Endodermal cell (in vitro differentiated cells): ENCODE measurements around the gene LINGO4. TPM values are rescaled to one million over a fixed set of nuclear protein-coding genes. Genes with fewer than 3 reads are reported as not detected.
"Not testable (repeated sequence)": the region's sequence is repeated elsewhere in the genome, so short reads cannot be mapped to it uniquely, and the experiment has no call there.

Source experiments
- DNase-seq: peaks from one replicate; pipeline ENCODE4 v3.0.0-alpha.2; 2017
- H3K27ac ChIP-seq: 2 replicates; pipeline ENCODE4 v1.5.1; 2013; ENCODE audit warnings: mild to moderate bottlenecking, low read depth, low read length, moderate library complexity
- H3K27me3 ChIP-seq: 2 replicates; pipeline ENCODE4 v1.6.1; 2013; ENCODE audit warnings: mild to moderate bottlenecking, low read length, moderate library complexity; ENCODE audit not compliant: insufficient read depth, control insufficient read depth, poor library complexity, severe bottlenecking
- H3K36me3 ChIP-seq: 2 replicates; pipeline ENCODE4 v1.7.0; 2013; ENCODE audit warnings: mild to moderate bottlenecking, low read length, moderate library complexity; ENCODE audit not compliant: control insufficient read depth, insufficient read depth
- H3K4me1 ChIP-seq: one replicate; pipeline ENCODE4 v1.7.0; 2013; ENCODE audit warnings: low read length; ENCODE audit not compliant: control insufficient read depth, insufficient read depth
- H3K4me3 ChIP-seq: 2 replicates; pipeline ENCODE4 v1.5.1; 2013; ENCODE audit warnings: mild to moderate bottlenecking, low read length, moderate library complexity
- H3K9ac ChIP-seq: 2 replicates; pipeline ENCODE4 v1.6.1; 2013; ENCODE audit warnings: mild to moderate bottlenecking, low read length, moderate library complexity; ENCODE audit not compliant: poor library complexity, severe bottlenecking; ENCODE audit errors: extremely low read depth
- H3K9me3 ChIP-seq: 2 replicates; pipeline ENCODE4 v1.6.1; 2013; ENCODE audit warnings: mild to moderate bottlenecking, low read length, moderate library complexity; ENCODE audit not compliant: control insufficient read depth
- H3K27ac Mint-ChIP-seq: 2 replicates; pipeline ENCODE4 v1.8.0; 2020; ENCODE audit warnings: mixed read lengths
- H3K27me3 Mint-ChIP-seq: 2 replicates; pipeline ENCODE4 v1.8.0; 2021; ENCODE audit warnings: mild to moderate bottlenecking, mixed read lengths; ENCODE audit not compliant: insufficient read depth
- H3K36me3 Mint-ChIP-seq: 2 replicates; pipeline ENCODE4 v1.8.0; 2020; ENCODE audit warnings: low read depth, mixed read lengths
- H3K4me1 Mint-ChIP-seq: 2 replicates; pipeline ENCODE4 v1.8.0; 2020; ENCODE audit warnings: mixed read lengths
- H3K4me3 Mint-ChIP-seq: 2 replicates; pipeline ENCODE4 v1.8.0; 2020; ENCODE audit warnings: mild to moderate bottlenecking, moderate library complexity, mixed read lengths
- H3K9me3 Mint-ChIP-seq: 2 replicates; pipeline ENCODE4 v1.8.0; 2020; ENCODE audit warnings: mild to moderate bottlenecking, mixed read lengths
- WGBS, 2 experiments: methylation state at CpG; one replicate each; pipeline versions ENCODE4 v1.1.5 to v1.1.7; 2013; ENCODE audit warnings: missing lambda C conversion rate in 2 of 2, mixed read lengths in 1 of 2; ENCODE audit not compliant: insufficient coverage in 1 of 2, insufficient read length in 1 of 2; 5-methylcytosine and 5-hydroxymethylcytosine counted together
- total RNA-seq, 2 donors: library from RNA; stranded (reverse); fragmentation: NEBNext Ultra II Directional in 1 of 2; extraction: Animal tissue kit (Norgen Biotek cat#: 25700) in 1 of 2; gene quantifications; 2 replicates in 1 of 2; 3 replicates in 1 of 2; pipeline ENCODE4 v1.2.1, GENCODE V29; 2021
- TF ChIP-seq, protein P1 (sequence below): fragments of 200-600 bp; sonication (generic); conservative IDR thresholded peaks from 2 replicates; pipeline ENCODE4 v1.5.0; 2021; ENCODE audit warnings: antibody characterized with exemption, mild to moderate bottlenecking

The LINGO4 gene
- total RNA-seq, 2 donors from 2014 or later, result not detected

DNA sequence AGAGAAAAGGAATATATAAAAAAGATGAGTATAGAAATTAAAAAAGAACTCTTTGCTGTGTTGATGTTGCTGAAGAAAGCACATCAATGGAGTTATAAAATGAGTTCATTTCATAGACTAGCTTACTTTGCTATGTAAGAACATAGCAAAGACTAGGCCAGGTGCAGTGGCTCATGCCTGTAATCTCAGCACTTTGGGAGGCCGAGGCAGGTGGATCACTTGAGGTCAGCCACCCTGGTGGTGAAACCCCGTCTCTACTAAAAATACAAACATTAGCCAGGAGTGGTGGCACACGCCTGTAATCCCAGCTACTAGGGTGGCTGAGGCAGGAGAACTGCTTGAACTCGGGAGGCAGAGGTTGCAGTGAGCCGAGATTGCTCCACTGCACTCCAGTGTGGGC is 23.2 kb downstream of the LINGO4 start:
- TF ChIP-seq, protein P1, sequence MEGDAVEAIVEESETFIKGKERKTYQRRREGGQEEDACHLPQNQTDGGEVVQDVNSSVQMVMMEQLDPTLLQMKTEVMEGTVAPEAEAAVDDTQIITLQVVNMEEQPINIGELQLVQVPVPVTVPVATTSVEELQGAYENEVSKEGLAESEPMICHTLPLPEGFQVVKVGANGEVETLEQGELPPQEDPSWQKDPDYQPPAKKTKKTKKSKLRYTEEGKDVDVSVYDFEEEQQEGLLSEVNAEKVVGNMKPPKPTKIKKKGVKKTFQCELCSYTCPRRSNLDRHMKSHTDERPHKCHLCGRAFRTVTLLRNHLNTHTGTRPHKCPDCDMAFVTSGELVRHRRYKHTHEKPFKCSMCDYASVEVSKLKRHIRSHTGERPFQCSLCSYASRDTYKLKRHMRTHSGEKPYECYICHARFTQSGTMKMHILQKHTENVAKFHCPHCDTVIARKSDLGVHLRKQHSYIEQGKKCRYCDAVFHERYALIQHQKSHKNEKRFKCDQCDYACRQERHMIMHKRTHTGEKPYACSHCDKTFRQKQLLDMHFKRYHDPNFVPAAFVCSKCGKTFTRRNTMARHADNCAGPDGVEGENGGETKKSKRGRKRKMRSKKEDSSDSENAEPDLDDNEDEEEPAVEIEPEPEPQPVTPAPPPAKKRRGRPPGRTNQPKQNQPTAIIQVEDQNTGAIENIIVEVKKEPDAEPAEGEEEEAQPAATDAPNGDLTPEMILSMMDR, result peak; percentile 27
- WGBS, 2 experiments, result 87 to 90% methylated on average over 4 to 5 of the region's 5 CpGs
- H3K36me3 ChIP-seq, H3K4me3 ChIP-seq, H3K27ac Mint-ChIP-seq, H3K9ac ChIP-seq, H3K4me1 Mint-ChIP-seq, H3K4me1 ChIP-seq, DNase-seq, H3K27ac ChIP-seq, H3K9me3 ChIP-seq, H3K4me3 Mint-ChIP-seq, H3K27me3 ChIP-seq, H3K27me3 Mint-ChIP-seq, H3K9me3 Mint-ChIP-seq: not testable (repeated sequence)
- H3K36me3 Mint-ChIP-seq, result peaks cover 13% of the 10 kb centered on the region

DNA sequence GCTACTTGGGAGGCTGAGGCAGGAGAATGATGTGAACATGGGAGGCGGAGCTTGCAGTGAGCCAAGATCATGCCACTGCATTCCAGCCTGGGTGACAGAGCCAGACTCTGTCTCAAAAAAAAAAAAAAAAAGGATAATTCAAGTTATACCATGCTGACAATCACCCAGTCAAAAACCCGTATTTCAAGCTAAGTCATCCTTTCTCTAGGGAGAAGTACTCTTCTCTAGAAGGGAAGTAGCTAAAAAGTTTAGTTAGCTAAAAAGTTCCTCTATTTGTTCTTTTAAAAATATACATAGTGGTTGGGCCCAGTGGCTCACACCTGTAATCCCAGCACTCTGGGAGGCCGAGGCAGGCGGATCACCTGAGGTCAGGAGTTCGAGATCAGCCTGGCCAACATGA is 24.5 kb downstream of the LINGO4 start:
- 92 to 97% methylated on average over 3 to 5 of the region's 5 CpGs for WGBS, 2 experiments

DNA sequence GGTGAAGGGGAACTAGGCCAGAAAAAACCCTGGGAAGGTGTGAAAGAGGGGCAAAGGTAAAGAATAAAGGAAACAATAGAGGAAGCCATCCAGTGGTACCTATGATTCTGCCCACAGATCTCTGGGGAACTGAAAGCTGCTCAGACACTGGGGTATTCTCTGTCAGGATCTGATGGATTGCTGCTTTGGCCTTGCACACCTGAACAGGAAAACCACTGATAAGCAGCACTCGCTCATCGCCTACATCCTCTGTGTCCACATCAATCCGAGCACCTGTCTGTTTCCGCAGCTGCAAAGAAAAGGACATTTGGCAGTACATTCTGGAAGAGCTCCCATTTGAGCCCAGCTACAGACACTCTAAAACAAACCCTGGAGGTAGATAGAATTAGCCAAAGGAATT is 25.4 kb downstream of the LINGO4 start:
- Histone ChIP-seq H3K9me3 (no peaks in the 10 kb centered on the region), H3K27me3 (no peaks in the 10 kb centered on the region), H3K9ac (no peak overlapping the region), H3K4me3 (no peak overlapping the region), H3K36me3 (no peaks in the 10 kb centered on the region), H3K4me1 (no peaks in the 10 kb centered on the region), H3K27ac (no peak overlapping the region)
- Mint-ChIP-seq H3K27me3 (no peaks in the 10 kb centered on the region), H3K4me1 (no peaks in the 10 kb centered on the region), H3K36me3 (peaks cover 32% of the 10 kb centered on the region), H3K9me3 (no peaks in the 10 kb centered on the region), H3K4me3 (no peak overlapping the region), H3K27ac (no peak overlapping the region)
- TF ChIP-seq, protein P1, result no peak
- WGBS, 2 experiments, result 91 to 100% methylated on average over 3 to 4 of the region's 4 CpGs
- no peak for DNase-seq

More for the DNA sequence above, 24.5 kb downstream of the LINGO4 start:
- H3K4me1 Mint-ChIP-seq, H3K9me3 ChIP-seq, H3K9ac ChIP-seq, H3K4me3 Mint-ChIP-seq, H3K4me1 ChIP-seq, DNase-seq, H3K27ac Mint-ChIP-seq, H3K27me3 ChIP-seq, H3K36me3 ChIP-seq, H3K9me3 Mint-ChIP-seq, H3K4me3 ChIP-seq, H3K27me3 Mint-ChIP-seq, H3K27ac ChIP-seq: not testable (repeated sequence)
- H3K36me3 Mint-ChIP-seq, result peaks cover 25% of the 10 kb centered on the region

DNA sequence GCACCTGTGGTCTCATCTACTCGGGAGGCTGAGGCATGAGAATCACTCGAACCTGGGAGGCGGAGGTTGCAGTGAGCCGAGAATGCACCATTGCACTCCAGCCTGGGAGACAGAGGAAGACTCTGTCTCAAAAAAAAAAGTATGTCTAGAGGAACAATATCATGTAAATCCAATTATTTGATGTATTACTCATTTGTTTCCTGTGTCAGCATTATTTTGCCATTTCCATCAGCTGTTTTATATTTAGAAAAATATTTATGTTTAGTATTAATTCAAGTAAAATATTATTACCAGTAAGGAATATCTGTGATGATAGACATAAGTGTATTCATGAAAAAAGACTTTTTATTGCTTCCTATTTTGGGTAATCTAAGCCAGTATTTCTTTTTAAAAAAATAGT is 27.9 kb downstream of the LINGO4 start:
- H3K9ac ChIP-seq, result no peak overlapping the region
- 64 to 91% methylated on average over 2 to 4 of the region's 4 CpGs for WGBS, 2 experiments
- peaks cover 34% of the 10 kb centered on the region for H3K36me3 Mint-ChIP-seq

More for the DNA sequence above, 27.9 kb downstream of the LINGO4 start:
- Mint-ChIP-seq H3K27ac (no peak overlapping the region), H3K4me3 (no peak overlapping the region), H3K27me3 (no peaks in the 10 kb centered on the region), H3K9me3 (no peaks in the 10 kb centered on the region), H3K4me1 (no peaks in the 10 kb centered on the region)
- DNase-seq, result no peak
- no peak overlapping the region for H3K4me3 ChIP-seq
- TF ChIP-seq, protein P1, result no peak
- no peak overlapping the region for H3K27ac ChIP-seq
- H3K9me3 ChIP-seq, result no peaks in the 10 kb centered on the region
- no peaks in the 10 kb centered on the region for H3K27me3 ChIP-seq
- no peaks in the 10 kb centered on the region for H3K4me1 ChIP-seq
- H3K36me3 ChIP-seq, result no peaks in the 10 kb centered on the region
